Caki2 (cell line): ENCODE measurements around the gene TXNDC5. TPM values are rescaled to one million over a fixed set of nuclear protein-coding genes. Genes with fewer than 3 reads are reported as not detected.

Experiments used
- total RNA-seq: library from RNA; depleted of rRNA; stranded (reverse); fragments of >200 nt; shearing (Covaris generic); gene quantifications from 2 replicates; pipeline ENCODE4 v1.2.3, GENCODE V29; 2014; ENCODE audit warnings: low replicate concordance; rRNA removed

The TXNDC5 gene
- total RNA-seq, 1 experiment from 2014 or later, result 527 TPM

Other genes with a start within 250 kb of the TXNDC5 start
- gene BMP6, start 184.7 kb downstream of the TXNDC5 start, total RNA-seq, result 6.4 and 7.5 TPM in 2 replicates
- gene BLOC1S5, start 153.6 kb upstream of the TXNDC5 start, total RNA-seq, result 19.1 and 20.8 TPM in 2 replicates
- gene EEF1E1, start 191.8 kb upstream of the TXNDC5 start, total RNA-seq, result 217 TPM in 2 replicates